Stimulated activated CD4-positive, alpha-beta T cell treated with anti-CD3 and anti-CD28 coated beads, Interleukin-4, amount 100 ng/mL, for 1 hour (primary cell): ENCODE measurements around the gene HIP1.
"Not testable (repeated sequence)": the region's sequence is repeated elsewhere in the genome, so short reads cannot be mapped to it uniquely, and the experiment has no call there.

ENCODE experiments used
- DNase-seq: peaks from one replicate; pipeline ENCODE4 v3.0.0-alpha.2; 2020

The HIP1 gene

DNA sequence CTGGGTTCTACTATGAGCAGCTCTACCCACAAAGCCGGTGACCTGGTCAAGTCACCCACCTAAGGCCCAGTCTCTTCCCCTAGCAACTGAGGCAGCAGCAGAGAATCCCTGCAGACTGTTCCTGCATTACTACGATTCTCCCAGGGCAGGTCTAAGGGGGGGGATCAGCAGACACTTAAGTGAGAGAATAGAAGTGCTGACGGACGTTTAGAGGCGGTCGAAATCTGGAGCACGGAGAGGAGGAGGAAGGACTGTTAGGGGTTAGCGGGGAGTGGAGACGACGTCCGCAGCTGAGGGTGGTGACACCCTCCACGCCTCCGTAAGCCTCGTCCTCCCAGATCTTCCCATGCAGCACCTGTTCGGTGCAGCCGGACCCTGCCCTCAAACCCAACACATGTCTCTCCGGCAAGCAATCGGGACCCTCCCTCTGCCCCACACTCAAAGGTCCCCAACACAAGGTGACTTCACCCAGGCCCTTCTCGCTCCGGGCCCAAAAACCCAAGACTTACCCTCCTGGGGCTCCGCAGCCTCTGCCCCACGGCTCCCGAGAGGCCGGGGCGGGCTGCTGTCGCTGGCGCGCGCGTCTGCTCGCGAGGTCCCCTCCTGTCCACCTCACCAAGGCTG lies 253.3 kb downstream of the HIP1 start:
- DNase-seq: not testable (repeated sequence)
